Neural cell (in vitro differentiated cells): ENCODE data around the gene ITPKB. TPM values are rescaled to one million over a fixed set of nuclear protein-coding genes. Genes with fewer than 3 reads are reported as not detected.

Experiments used
- H2AFZ ChIP-seq: fragments of 200-600, 300-800 bp; sonication (generic), shearing (Covaris generic); 2 replicates; pipeline ENCODE4 v1.6.0; 2014; ENCODE audit warnings: low read depth, mild to moderate bottlenecking, antibody characterized with exemption, low read length, moderate library complexity
- H3F3A ChIP-seq: fragments of 200-600 bp; shearing (Covaris generic); 2 replicates; pipeline ENCODE4 v1.6.1; 2016; ENCODE audit warnings: mild to moderate bottlenecking, moderate library complexity, mixed read lengths, antibody characterized with exemption, low read length; ENCODE audit not compliant: insufficient read depth, poor library complexity, severe bottlenecking
- H3K27ac ChIP-seq: fragments of 200-600, 300-800 bp; sonication (generic), shearing (Covaris generic); 2 replicates; pipeline ENCODE4 v1.5.1; 2014; ENCODE audit warnings: mild to moderate bottlenecking, low read length, moderate library complexity
- H3K27me3 ChIP-seq: fragments of 300-800, 200-600 bp; sonication (generic), shearing (Covaris generic); 2 replicates; pipeline ENCODE4 v1.6.0; 2014; ENCODE audit warnings: mild to moderate bottlenecking, low read depth, low read length, moderate library complexity; ENCODE audit not compliant: insufficient read depth
- H3K36me3 ChIP-seq: fragments of 300-800, 200-600 bp; sonication (generic), shearing (Covaris generic); 2 replicates; pipeline ENCODE4 v1.5.1; 2014; ENCODE audit warnings: mild to moderate bottlenecking, antibody characterized with exemption, low read length, moderate library complexity; ENCODE audit not compliant: insufficient read depth
- H3K4me2 ChIP-seq: fragments of 300-800, 200-600 bp; sonication (generic), shearing (Covaris generic); 2 replicates; pipeline ENCODE4 v1.6.0; 2014; ENCODE audit warnings: mild to moderate bottlenecking, low read length
- H3K4me3 ChIP-seq: fragments of 300-800, 200-600 bp; sonication (generic), shearing (Covaris generic); 2 replicates; pipeline ENCODE4 v1.5.1; 2014; ENCODE audit warnings: mild to moderate bottlenecking, low read length, moderate library complexity
- H3K79me2 ChIP-seq: fragments of 200-600 bp; shearing (Covaris generic); replicated peaks from 2 replicates; pipeline ENCODE4 v1.6.0; 2014; ENCODE audit warnings: mild to moderate bottlenecking, low read length, moderate library complexity; ENCODE audit not compliant: insufficient read depth
- H3K9ac ChIP-seq: fragments of 300-800, 200-600 bp; sonication (generic), shearing (Covaris generic); 2 replicates; pipeline ENCODE4 v1.6.1; 2016; ENCODE audit warnings: mild to moderate bottlenecking, low read length, mixed read lengths
- H3K9me2 ChIP-seq: fragments of 200-600 bp; shearing (Covaris generic); 2 replicates; pipeline ENCODE4 v1.6.1; 2016; ENCODE audit warnings: mild to moderate bottlenecking, low read length, mixed read lengths; ENCODE audit not compliant: insufficient read depth
- H3K9me3 ChIP-seq: fragments of 200-600, 300-800 bp; sonication (generic), shearing (Covaris generic); 2 replicates; pipeline ENCODE4 v1.6.1; 2016; ENCODE audit warnings: mild to moderate bottlenecking, mixed run types, low read length, moderate library complexity, mixed read lengths
- H4K20me1 ChIP-seq: fragments of 200-600 bp; shearing (Covaris generic); 2 replicates; pipeline ENCODE4 v1.6.1; 2016; ENCODE audit warnings: mild to moderate bottlenecking, mixed run types; ENCODE audit not compliant: insufficient read depth
- EP300 ChIP-seq: fragments of 450-650 bp; conservative IDR thresholded peaks from 2 replicates; pipeline ENCODE4 v1.6.1; 2014; ENCODE audit warnings: antibody characterized with exemption, mild to moderate bottlenecking, moderate library complexity; ENCODE audit not compliant: poor library complexity, severe bottlenecking
- EZH2 ChIP-seq: fragments of 200-600, 300-800 bp; shearing (Covaris generic), sonication (generic); IDR thresholded peaks from 2 replicates; pipeline ENCODE4 v1.6.1; 2014; ENCODE audit warnings: antibody characterized with exemption, low read length, borderline replicate concordance, mild to moderate bottlenecking; ENCODE audit not compliant: insufficient read depth, poor library complexity, severe bottlenecking
- MXI1 ChIP-seq: fragments of 450-650 bp; conservative IDR thresholded peaks from 2 replicates; pipeline ENCODE4 v1.6.1; 2014; ENCODE audit warnings: antibody characterized with exemption, mild to moderate bottlenecking; ENCODE audit not compliant: poor library complexity, severe bottlenecking
- POLR2AphosphoS5 ChIP-seq: IDR thresholded peaks from 2 replicates; pipeline ENCODE4 v1.6.1; 2012
- RAD21 ChIP-seq: fragments of 450-650 bp; conservative IDR thresholded peaks from 2 replicates; pipeline ENCODE4 v1.6.1; 2014; ENCODE audit warnings: antibody characterized with exemption, mild to moderate bottlenecking, moderate library complexity
- SMC3 ChIP-seq: fragments of 450-650 bp; conservative IDR thresholded peaks from 2 replicates; pipeline ENCODE4 v1.6.1; 2014; ENCODE audit warnings: antibody characterized with exemption, mild to moderate bottlenecking, moderate library complexity; ENCODE audit not compliant: poor library complexity
- TAF1 ChIP-seq: IDR thresholded peaks from 2 replicates; pipeline ENCODE4 v1.6.1; 2012; ENCODE audit warnings: low read depth
- polyA plus RNA-seq: library from polyadenylated mRNA; depleted of rRNA; stranded (reverse); fragments of >200 nt; gene quantifications from 2 replicates; pipeline ENCODE4 v1.2.3, GENCODE V29; 2014
- TF ChIP-seq, protein P1 (sequence below): IDR thresholded peaks from 2 replicates; pipeline ENCODE4 v1.6.1; 2012; ENCODE audit warnings: borderline replicate concordance
- TF ChIP-seq, protein P2 (sequence below): fragments of 450-650 bp; IDR thresholded peaks from 2 replicates; pipeline ENCODE4 v1.5.1; 2014; ENCODE audit warnings: antibody characterized with exemption, mild to moderate bottlenecking, moderate library complexity; ENCODE audit not compliant: poor library complexity, severe bottlenecking

ITPKB gene
- polyA plus RNA-seq, 1 donor from 2014 or later = 0.19 TPM

GRCh38 chr1:226601456-226601855 lies 137.6 kb downstream of the ITPKB start:
- Histone ChIP-seq H3K4me2 (no peak overlapping the region), H3K79me2 (no peaks in the 10 kb centered on the region), H3F3A (no peaks in the 10 kb centered on the region), H3K27me3 (no peaks in the 10 kb centered on the region), H3K9ac (no peak overlapping the region), H3K27ac (no peak overlapping the region), H4K20me1 (no peaks in the 10 kb centered on the region), H3K36me3 (no peaks in the 10 kb centered on the region), H2AFZ (no peak overlapping the region), H3K9me3 (no peaks in the 10 kb centered on the region), H3K9me2 (no peaks in the 10 kb centered on the region), H3K4me3 (no peak overlapping the region)
- TF ChIP-seq EZH2 = no peak
- TF ChIP-seq, protein P1, sequence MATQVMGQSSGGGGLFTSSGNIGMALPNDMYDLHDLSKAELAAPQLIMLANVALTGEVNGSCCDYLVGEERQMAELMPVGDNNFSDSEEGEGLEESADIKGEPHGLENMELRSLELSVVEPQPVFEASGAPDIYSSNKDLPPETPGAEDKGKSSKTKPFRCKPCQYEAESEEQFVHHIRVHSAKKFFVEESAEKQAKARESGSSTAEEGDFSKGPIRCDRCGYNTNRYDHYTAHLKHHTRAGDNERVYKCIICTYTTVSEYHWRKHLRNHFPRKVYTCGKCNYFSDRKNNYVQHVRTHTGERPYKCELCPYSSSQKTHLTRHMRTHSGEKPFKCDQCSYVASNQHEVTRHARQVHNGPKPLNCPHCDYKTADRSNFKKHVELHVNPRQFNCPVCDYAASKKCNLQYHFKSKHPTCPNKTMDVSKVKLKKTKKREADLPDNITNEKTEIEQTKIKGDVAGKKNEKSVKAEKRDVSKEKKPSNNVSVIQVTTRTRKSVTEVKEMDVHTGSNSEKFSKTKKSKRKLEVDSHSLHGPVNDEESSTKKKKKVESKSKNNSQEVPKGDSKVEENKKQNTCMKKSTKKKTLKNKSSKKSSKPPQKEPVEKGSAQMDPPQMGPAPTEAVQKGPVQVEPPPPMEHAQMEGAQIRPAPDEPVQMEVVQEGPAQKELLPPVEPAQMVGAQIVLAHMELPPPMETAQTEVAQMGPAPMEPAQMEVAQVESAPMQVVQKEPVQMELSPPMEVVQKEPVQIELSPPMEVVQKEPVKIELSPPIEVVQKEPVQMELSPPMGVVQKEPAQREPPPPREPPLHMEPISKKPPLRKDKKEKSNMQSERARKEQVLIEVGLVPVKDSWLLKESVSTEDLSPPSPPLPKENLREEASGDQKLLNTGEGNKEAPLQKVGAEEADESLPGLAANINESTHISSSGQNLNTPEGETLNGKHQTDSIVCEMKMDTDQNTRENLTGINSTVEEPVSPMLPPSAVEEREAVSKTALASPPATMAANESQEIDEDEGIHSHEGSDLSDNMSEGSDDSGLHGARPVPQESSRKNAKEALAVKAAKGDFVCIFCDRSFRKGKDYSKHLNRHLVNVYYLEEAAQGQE = no peak
- TF ChIP-seq RAD21 = no peak
- TF ChIP-seq SMC3 = no peak
- no peak for TF ChIP-seq EP300
- TF ChIP-seq, protein P2, sequence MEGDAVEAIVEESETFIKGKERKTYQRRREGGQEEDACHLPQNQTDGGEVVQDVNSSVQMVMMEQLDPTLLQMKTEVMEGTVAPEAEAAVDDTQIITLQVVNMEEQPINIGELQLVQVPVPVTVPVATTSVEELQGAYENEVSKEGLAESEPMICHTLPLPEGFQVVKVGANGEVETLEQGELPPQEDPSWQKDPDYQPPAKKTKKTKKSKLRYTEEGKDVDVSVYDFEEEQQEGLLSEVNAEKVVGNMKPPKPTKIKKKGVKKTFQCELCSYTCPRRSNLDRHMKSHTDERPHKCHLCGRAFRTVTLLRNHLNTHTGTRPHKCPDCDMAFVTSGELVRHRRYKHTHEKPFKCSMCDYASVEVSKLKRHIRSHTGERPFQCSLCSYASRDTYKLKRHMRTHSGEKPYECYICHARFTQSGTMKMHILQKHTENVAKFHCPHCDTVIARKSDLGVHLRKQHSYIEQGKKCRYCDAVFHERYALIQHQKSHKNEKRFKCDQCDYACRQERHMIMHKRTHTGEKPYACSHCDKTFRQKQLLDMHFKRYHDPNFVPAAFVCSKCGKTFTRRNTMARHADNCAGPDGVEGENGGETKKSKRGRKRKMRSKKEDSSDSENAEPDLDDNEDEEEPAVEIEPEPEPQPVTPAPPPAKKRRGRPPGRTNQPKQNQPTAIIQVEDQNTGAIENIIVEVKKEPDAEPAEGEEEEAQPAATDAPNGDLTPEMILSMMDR = no peak
- TF ChIP-seq TAF1 = no peak
- no peak for TF ChIP-seq POLR2AphosphoS5
- TF ChIP-seq MXI1 = no peak

GRCh38 chr1:226600254-226600653 lies 138.8 kb downstream of the ITPKB start:
- Histone ChIP-seq H3F3A (no peaks in the 10 kb centered on the region), H3K4me2 (no peak overlapping the region), H3K36me3 (no peaks in the 10 kb centered on the region), H3K27me3 (no peaks in the 10 kb centered on the region), H2AFZ (no peak overlapping the region), H3K9me3 (no peaks in the 10 kb centered on the region), H3K9ac (no peak overlapping the region), H3K27ac (no peak overlapping the region), H3K9me2 (no peaks in the 10 kb centered on the region), H3K79me2 (no peaks in the 10 kb centered on the region), H3K4me3 (no peak overlapping the region), H4K20me1 (no peaks in the 10 kb centered on the region)
- TF ChIP-seq RAD21 (no peak), MXI1 (no peak), TAF1 (no peak), SMC3 (no peak), EP300 (no peak), POLR2AphosphoS5 (no peak), EZH2 (no peak)
- TF ChIP-seq, protein P1 = no peak
- TF ChIP-seq, protein P2 = no peak
